ENCODE results near the gene GABRG2. TPM values are rescaled to one million over a fixed set of nuclear protein-coding genes. Genes with fewer than 3 reads are reported as not detected.
A peak's percentile ranks its signal among the peaks of the same experiment; 100 is the strongest.

The GABRG2 gene
- total RNA-seq (2014; rRNA removed; shearing (Covaris generic)) (3.1 and 3.5 TPM in 2 replicates), polyA plus RNA-seq (2016; fragmentation: Nextera tagmentation; extraction: Ambion mirVana) (3.1 and 5.3 TPM in 2 replicates)
- long read RNA-seq, partial matches to known transcripts = 1 of 2 reads
- long read RNA-seq, other reads (novel, unspliced or antisense) = 1 of 2 reads

- peaks cover 22% of the 10 kb centered on the region for H3K4me1 Mint-ChIP-seq
- no peaks in the 10 kb centered on the region; the same call in 2 of the 3 replicates for H3K9me3 Mint-ChIP-seq
- no peaks in the 10 kb centered on the region for H3K9me2 ChIP-seq (ENCODE audit: insufficient read depth)
- peaks cover 5% of the 10 kb centered on the region for H3K27me3 Mint-ChIP-seq (ENCODE audit: insufficient read depth, low read depth, poor library complexity)
- peak within 1 kb of the TSS; percentile 84 for H3K4me3 ChIP-seq
- H3K79me2 ChIP-seq (replicated peaks; ENCODE audit: insufficient read depth) = no peaks in the 10 kb centered on the region
- no peaks in the 10 kb centered on the region for H3K27me3 ChIP-seq (ENCODE audit: insufficient read depth)
- H3K36me3 ChIP-seq (ENCODE audit: insufficient read depth) = no peaks in the 10 kb centered on the region
- no peaks in the 10 kb centered on the region for H3F3A ChIP-seq (replicated peaks; ENCODE audit: low read depth)
- TF ChIP-seq STAT1 (IDR thresholded peaks at IDR 0.05; ENCODE audit: unreplicated experiment) (no peak), ZNF114 (CRISPR knock-in tag; IDR thresholded peaks at IDR 0.05) (no peak), CTCF (conservative IDR thresholded peaks at IDR 0.05; ENCODE audit: low read depth in 2 of 2) (no peak), ETS1 (IDR thresholded peaks at IDR 0.05) (no peak), POLR2AphosphoS5 (IDR thresholded peaks at IDR 0.05; ENCODE audit: low read depth) (no peak), EZH2phosphoT487 (IDR thresholded peaks at IDR 0.05; ENCODE audit: unreplicated experiment) (no peak), ZNF462 (CRISPR knock-in tag; IDR thresholded peaks at IDR 0.05) (no peak)
- no peak within 1 kb of the TSS for H3K27ac Mint-ChIP-seq
- H3K4me3 Mint-ChIP-seq = peak within 1 kb of the TSS; percentile 86
- H4K20me1 ChIP-seq (replicated peaks; ENCODE audit: insufficient read depth) = 0 out of 2 replicates have a peak, but pooled peaks cover 4% of the 10 kb centered on the region
- H3K4me1 ChIP-seq (ENCODE audit: insufficient read depth) = peaks cover 13% of the 10 kb centered on the region
- H3K4me2 ChIP-seq = peak within 1 kb of the TSS; percentile 87
- ATAC-seq = peak; percentile 75
- peak; percentile 53 for DNase-seq (ENCODE audit: low spot score)
- no peak within 1 kb of the TSS for H3K27ac ChIP-seq (ENCODE audit: low read depth)
- H2AFZ ChIP-seq = peak within 1 kb of the TSS; percentile 94
- no peaks in the 10 kb centered on the region for H3K36me3 Mint-ChIP-seq (ENCODE audit: low read depth)
Observed at GRCh38 chr5:162067655-162068411, at the start of gene GABRG2. Gene GABRG2 (plus strand): TSS chr5:162067773. CDS start chr5:162068000, 227 bp downstream.

All from GM23338 (cell line).